DOHH2 (cell line): ENCODE measurements around the gene RPS27A.
"Not testable (repeated sequence)": the region's sequence is repeated elsewhere in the genome, so short reads cannot be mapped to it uniquely, and the experiment has no call there.

Source experiments
- H3F3A ChIP-seq: fragments of 200-600 bp; sonication (generic), shearing (Covaris generic); 2 replicates; pipeline ENCODE4 v1.6.0; 2016; ENCODE audit warnings: antibody characterized with exemption, mild to moderate bottlenecking; ENCODE audit not compliant: control insufficient read depth, insufficient read depth
- H3K27ac ChIP-seq: fragments of 200-600 bp; sonication (generic); 2 replicates; pipeline ENCODE4 v1.5.1; 2014; ENCODE audit warnings: low read depth, mild to moderate bottlenecking, low read length, moderate library complexity
- H3K27me3 ChIP-seq: fragments of 200-600 bp; sonication (generic); 2 replicates; pipeline ENCODE4 v1.6.1; 2014; ENCODE audit warnings: mild to moderate bottlenecking, low read length, mixed read lengths; ENCODE audit not compliant: control insufficient read depth
- H3K36me3 ChIP-seq: fragments of 200-600 bp; sonication (generic); 2 replicates; pipeline ENCODE4 v1.6.1; 2014; ENCODE audit warnings: mild to moderate bottlenecking, low read length, moderate library complexity, mixed read lengths; ENCODE audit not compliant: control insufficient read depth
- H3K4me1 ChIP-seq: fragments of 200-600 bp; sonication (generic); 2 replicates; pipeline ENCODE4 v1.6.1; 2014; ENCODE audit warnings: mild to moderate bottlenecking, low read length, mixed read lengths; ENCODE audit not compliant: control insufficient read depth
- H3K4me2 ChIP-seq: fragments of 200-600 bp; sonication (generic); 2 replicates; pipeline ENCODE4 v1.6.0; 2014; ENCODE audit warnings: mild to moderate bottlenecking, low read length, moderate library complexity
- H3K4me3 ChIP-seq: fragments of 200-600 bp; sonication (generic); 2 replicates; pipeline ENCODE4 v1.5.1; 2014; ENCODE audit warnings: mild to moderate bottlenecking, low read length, mixed read lengths
- H3K79me2 ChIP-seq: fragments of 200-600 bp; sonication (generic); 2 replicates; pipeline ENCODE4 v1.6.1; 2014; ENCODE audit warnings: mild to moderate bottlenecking, low read length, mixed read lengths; ENCODE audit not compliant: control insufficient read depth
- H3K9me2 ChIP-seq: fragments of 200-600 bp; sonication (generic); replicated peaks from 2 replicates; pipeline ENCODE4 v1.6.1; 2014; ENCODE audit warnings: mild to moderate bottlenecking, low read length, mixed read lengths; ENCODE audit not compliant: control insufficient read depth
- H3K9me3 ChIP-seq: fragments of 200-600 bp; sonication (generic); 2 replicates; pipeline ENCODE4 v1.6.1; 2014; ENCODE audit warnings: antibody characterized with exemption, low read length, mixed read lengths; ENCODE audit not compliant: control insufficient read depth, insufficient read depth
- H4K20me1 ChIP-seq: fragments of 200-600 bp; sonication (generic); 2 replicates; pipeline ENCODE4 v1.6.0; 2014; ENCODE audit warnings: low read depth, mild to moderate bottlenecking, antibody characterized with exemption, low read length, moderate library complexity; ENCODE audit not compliant: control insufficient read depth, insufficient read depth
- EZH2phosphoT487 ChIP-seq: fragments of 200-600 bp; sonication (generic); IDR thresholded peaks from 2 replicates; pipeline ENCODE4 v1.6.1; 2017; ENCODE audit warnings: borderline replicate concordance, mild to moderate bottlenecking, antibody characterized with exemption, low read length, moderate library complexity, mixed read lengths
- TF ChIP-seq, protein P1 (sequence below): fragments of 200-600 bp; sonication (generic); IDR thresholded peaks from one replicate; pipeline ENCODE4 v1.5.1; 2014; ENCODE audit warnings: antibody characterized with exemption, mild to moderate bottlenecking, low read depth, low read length; ENCODE audit not compliant: poor library complexity, severe bottlenecking

Gene RPS27A

DNA sequence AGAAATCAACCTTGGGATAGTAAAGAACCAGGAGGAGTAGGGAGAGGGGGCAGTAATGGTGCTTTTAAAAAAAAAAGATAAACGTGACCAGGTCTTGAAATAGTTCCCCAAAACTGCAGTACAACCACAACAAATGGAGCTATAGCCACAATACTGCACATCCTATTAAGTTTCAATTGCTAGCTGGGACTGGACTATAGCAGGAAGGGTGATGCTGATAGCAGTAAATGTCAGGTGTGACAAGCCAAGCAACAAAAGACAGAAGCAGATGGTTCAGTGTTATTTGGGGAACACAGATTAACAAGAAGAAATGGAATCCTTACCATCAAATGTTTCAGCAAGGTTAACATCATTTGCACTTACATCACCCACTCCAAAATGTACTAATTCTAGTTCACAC is 10.1 kb downstream of the RPS27A start:
- peaks cover 34% of the 10 kb centered on the region for H3F3A ChIP-seq
- H3K9me2 ChIP-seq: no peaks in the 10 kb centered on the region
- no peaks in the 10 kb centered on the region for H4K20me1 ChIP-seq
- no peaks in the 10 kb centered on the region for H3K79me2 ChIP-seq
- H3K4me1 ChIP-seq: peaks cover 5% of the 10 kb centered on the region
- H3K4me2 ChIP-seq: no peak overlapping the region
- H3K9me3 ChIP-seq: no peaks in the 10 kb centered on the region
- peaks cover 68% of the 10 kb centered on the region for H3K36me3 ChIP-seq
- no peaks in the 10 kb centered on the region for H3K27me3 ChIP-seq
- H3K4me3 ChIP-seq: no peak overlapping the region
- no peak overlapping the region for H3K27ac ChIP-seq
- no peak for TF ChIP-seq EZH2phosphoT487
- TF ChIP-seq, protein P1, sequence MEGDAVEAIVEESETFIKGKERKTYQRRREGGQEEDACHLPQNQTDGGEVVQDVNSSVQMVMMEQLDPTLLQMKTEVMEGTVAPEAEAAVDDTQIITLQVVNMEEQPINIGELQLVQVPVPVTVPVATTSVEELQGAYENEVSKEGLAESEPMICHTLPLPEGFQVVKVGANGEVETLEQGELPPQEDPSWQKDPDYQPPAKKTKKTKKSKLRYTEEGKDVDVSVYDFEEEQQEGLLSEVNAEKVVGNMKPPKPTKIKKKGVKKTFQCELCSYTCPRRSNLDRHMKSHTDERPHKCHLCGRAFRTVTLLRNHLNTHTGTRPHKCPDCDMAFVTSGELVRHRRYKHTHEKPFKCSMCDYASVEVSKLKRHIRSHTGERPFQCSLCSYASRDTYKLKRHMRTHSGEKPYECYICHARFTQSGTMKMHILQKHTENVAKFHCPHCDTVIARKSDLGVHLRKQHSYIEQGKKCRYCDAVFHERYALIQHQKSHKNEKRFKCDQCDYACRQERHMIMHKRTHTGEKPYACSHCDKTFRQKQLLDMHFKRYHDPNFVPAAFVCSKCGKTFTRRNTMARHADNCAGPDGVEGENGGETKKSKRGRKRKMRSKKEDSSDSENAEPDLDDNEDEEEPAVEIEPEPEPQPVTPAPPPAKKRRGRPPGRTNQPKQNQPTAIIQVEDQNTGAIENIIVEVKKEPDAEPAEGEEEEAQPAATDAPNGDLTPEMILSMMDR: no peak

DNA sequence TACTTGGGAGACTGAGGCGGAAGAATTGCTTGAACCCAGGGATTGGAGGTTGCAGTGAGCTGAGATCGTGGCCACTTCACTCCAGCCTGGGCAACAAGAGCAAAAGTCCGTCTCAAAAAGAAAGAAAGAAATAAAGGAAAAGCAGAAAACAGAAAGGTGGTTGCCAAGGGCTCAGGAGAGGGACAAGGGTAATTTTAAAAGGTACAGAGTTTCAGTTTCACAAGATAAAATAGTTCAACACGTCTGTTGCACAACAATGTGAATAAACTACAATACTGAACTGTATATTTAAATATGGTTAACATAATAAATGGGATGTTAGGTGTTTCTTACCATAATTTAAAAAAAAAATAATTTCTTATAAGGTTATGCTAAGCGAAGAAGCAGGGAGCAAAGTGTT is 12.9 kb downstream of the RPS27A start:
- Histone ChIP-seq H3K4me2 (no peak overlapping the region), H3K27ac (no peak overlapping the region), H3K36me3 (peaks cover 76% of the 10 kb centered on the region), H3F3A (peaks cover 11% of the 10 kb centered on the region), H3K9me2 (no peaks in the 10 kb centered on the region), H3K4me3 (no peak overlapping the region), H3K9me3 (no peaks in the 10 kb centered on the region), H3K4me1 (no peaks in the 10 kb centered on the region), H3K79me2 (no peaks in the 10 kb centered on the region), H3K27me3 (no peaks in the 10 kb centered on the region), H4K20me1 (no peaks in the 10 kb centered on the region)
- TF ChIP-seq, protein P1: no peak
- no peak for TF ChIP-seq EZH2phosphoT487

DNA sequence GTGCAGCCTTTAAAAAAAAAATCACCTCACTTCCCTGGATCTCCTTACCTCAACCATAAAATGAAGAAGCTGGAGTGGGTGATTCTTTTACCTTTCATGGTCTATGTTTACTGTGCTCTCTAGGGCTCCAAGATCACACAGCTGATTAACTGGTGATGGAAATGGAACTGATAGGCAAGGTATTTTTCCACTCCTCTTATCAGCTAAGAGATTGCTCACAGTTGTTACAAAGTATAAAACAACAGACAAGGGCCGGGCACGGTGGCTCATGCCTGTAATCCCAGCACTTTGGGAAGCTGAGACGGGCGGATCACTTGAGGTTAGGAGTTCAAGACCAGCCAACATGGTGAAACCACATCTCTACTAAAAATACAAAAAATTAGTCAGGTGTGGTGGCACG is 14.5 kb downstream of the RPS27A start:
- no peaks in the 10 kb centered on the region for H3K27me3 ChIP-seq
- no peaks in the 10 kb centered on the region for H3K9me2 ChIP-seq
- peaks cover 79% of the 10 kb centered on the region for H3K36me3 ChIP-seq
- no peaks in the 10 kb centered on the region for H3K4me1 ChIP-seq
- no peaks in the 10 kb centered on the region for H3K9me3 ChIP-seq
- no peak overlapping the region for H3K4me3 ChIP-seq
- H3F3A ChIP-seq: peaks cover 11% of the 10 kb centered on the region; the same call in 1 of the 2 replicates
- no peak overlapping the region for H3K27ac ChIP-seq
- H4K20me1 ChIP-seq: no peaks in the 10 kb centered on the region
- TF ChIP-seq, protein P1: no peak
- TF ChIP-seq EZH2phosphoT487: no peak
- H3K79me2 ChIP-seq: no peaks in the 10 kb centered on the region
- no peak overlapping the region for H3K4me2 ChIP-seq

- H3K4me1 ChIP-seq: no peaks in the 10 kb centered on the region
- H3K9me3 ChIP-seq: no peaks in the 10 kb centered on the region
- peaks cover 68% of the 10 kb centered on the region for H3K36me3 ChIP-seq
- no peaks in the 10 kb centered on the region for H4K20me1 ChIP-seq
- TF ChIP-seq, protein P1: no peak
- no peak for TF ChIP-seq EZH2phosphoT487
- H3K27ac ChIP-seq: no peak overlapping the region
- H3K79me2 ChIP-seq: no peaks in the 10 kb centered on the region
- H3K4me2 ChIP-seq: no peak overlapping the region
- peaks cover 9% of the 10 kb centered on the region for H3F3A ChIP-seq
- no peaks in the 10 kb centered on the region for H3K27me3 ChIP-seq
- H3K4me3 ChIP-seq: no peak overlapping the region
- no peaks in the 10 kb centered on the region for H3K9me2 ChIP-seq
Observed at GRCh38 chr2:55252832-55253231, 20.3 kb downstream of the RPS27A start.

DNA sequence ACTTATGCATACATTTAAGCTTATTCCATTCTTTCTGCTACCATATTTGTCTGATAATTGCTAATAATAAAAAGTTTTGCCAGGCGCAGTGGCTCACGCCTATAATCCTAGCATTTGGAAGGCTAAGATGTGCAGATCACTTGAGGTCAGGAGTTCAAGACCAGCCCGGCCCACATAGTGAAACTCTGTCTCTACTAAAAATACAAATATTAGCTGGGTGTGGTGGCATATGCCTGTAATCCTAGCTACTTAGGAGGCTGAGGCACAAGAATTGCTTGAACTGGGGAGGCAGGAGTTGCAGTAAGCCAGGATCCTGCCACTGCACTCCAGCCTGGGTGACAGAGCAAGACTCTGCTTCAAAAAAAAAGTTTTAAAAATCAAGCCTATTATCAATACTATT is 27.1 kb downstream of the RPS27A start:
- H3K4me2 ChIP-seq, H3K9me3 ChIP-seq, H3K27me3 ChIP-seq, H3K9me2 ChIP-seq, H3K4me3 ChIP-seq, H4K20me1 ChIP-seq, H3K4me1 ChIP-seq, H3K27ac ChIP-seq, H3K79me2 ChIP-seq, H3F3A ChIP-seq: not testable (repeated sequence)
- H3K36me3 ChIP-seq: peaks cover 69% of the 10 kb centered on the region
